G401.6 (cell line): ENCODE measurements around the gene DMXL1.

Experiments
- FAIRE-seq: peaks from 2 replicates; lab custom pipeline; 2012; peaks lifted over from hg19 to GRCh38; lab: Jason Lieb, UNC

Gene DMXL1

DNA sequence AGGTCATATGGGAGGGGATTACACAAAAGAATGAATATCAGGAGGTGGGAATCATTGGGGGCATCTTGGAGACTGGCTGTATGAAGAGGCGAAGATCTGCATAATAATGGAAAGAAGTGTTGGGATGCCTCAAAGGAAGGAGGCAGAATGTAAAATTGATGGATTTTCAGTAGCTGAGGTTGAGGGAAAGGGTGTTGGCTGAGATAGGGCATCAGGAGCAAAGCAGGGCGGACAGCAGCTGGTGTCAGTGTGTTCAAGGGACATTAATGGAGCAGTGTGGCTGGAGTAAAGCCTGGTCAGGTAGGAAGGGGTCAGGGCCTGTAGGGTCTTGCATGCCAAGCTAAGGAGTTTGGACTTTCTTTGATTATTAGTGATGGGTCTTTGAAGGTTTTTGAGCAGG, 219.7 kb downstream of the DMXL1 start:
- FAIRE-seq, result no peak

DNA sequence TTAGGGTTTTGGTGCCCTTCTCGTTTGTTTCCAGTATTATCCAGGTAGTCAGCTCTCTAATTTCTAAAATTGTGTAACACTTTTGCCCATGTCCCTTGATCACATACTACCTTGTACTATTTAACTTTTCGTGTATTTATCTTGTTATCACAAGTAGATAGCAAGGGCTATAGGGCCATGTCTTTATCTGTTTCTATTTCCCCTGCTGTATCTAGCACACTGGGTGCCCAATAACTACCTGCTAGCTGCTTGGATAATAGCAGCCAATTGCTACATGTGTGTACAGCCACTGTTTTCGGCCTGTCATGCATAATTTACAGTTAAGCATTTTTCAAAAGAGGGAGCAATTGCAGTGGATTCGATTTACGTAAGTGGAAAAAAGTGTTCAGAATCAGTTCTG, 220.2 kb downstream of the DMXL1 start:
- no peak for FAIRE-seq

DNA sequence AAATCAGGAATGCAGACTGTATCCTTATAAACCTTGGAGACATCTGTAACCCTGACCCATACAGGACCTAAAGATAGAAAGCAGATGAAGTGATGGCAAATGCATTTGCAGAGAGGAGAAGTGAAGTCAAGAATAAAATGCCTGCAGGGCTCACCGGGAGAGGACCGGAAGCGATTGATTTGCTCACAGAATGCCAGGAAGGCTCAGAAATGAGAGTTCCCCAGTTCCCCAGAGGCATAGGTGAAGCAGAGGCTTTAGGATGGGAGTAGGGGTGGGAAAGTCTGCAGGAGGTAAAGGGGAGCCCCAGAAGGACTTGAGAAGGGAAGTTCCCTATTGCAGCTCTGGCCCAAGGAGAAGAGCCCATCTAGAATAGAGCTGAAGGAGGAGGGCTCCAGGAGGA, 221.0 kb downstream of the DMXL1 start:
- no peak for FAIRE-seq

DNA sequence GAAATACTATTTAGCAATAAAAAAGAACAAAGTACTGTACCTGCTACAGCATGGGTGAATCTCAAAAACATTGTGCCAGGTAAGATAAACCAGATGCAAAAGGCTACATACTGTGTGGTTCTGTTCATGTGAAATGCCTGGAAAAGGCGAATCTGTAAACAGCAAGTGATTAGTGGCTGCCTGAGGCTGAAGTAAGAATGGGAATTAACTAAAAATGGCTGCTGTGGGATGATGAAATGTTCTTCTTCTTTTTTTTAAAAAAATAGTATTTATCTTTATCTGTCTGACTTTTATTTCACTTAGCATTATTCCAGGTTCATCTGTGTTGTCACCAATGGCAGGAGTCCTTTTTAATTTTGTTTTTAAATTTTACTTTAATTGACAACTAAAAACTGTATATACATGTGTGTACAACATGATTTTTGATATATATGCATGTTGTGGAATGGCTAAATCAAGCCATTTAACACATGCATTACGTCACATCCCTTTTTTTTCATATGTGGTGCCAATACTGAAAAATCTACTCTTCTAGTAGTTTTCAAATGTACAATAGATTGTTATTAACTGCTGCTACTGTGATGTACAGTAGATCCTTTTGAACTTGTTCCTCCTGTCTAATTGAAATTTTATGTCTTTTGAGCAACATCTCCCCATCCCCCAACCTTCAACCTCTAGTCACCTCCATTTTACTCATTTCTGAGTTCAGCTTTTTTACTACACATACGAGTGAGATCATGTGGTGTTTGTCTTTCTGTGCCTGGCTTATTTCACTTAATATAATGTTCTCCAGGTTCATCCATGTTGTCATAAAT, 222.0 kb downstream of the DMXL1 start:
- FAIRE-seq, result no peak

DNA sequence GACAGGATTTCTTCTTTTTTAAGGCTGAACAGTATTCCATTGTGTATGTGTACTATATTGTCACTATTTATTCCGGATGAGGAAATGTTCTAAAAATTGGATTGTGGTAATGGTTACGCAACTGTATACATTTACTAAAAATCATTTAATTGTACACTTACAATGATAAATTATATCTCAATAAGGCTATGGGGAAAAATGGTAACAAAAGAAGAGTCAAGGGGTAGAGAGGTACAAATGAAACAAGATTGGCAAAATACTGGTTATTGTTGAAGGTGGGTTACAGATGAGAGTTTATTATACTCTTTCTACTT, 222.6 kb downstream of the DMXL1 start:
- no peak for FAIRE-seq
